IMR-90 (cell line): ENCODE results near the gene EYS. TPM values are rescaled to one million over a fixed set of nuclear protein-coding genes. Genes with fewer than 3 reads are reported as not detected.

Experiments used
- ATAC-seq: fragments of 200-7000 bp; cut with Tn5 transposase; 2 replicates; pipeline ENCODE4 v1.9.1; 2020; ENCODE audit warnings: low read depth, mild to moderate bottlenecking, moderate library complexity
- BruUV-seq: library from RNA; stranded (reverse); fragments of 400-500 nt; replicated peaks from 2 replicates; lab custom pipeline; 2021; lab: Mats Ljungman, UMichigan
- CTCF ChIA-PET: fragments of 300-600 bp; formaldehyde crosslinking; extraction: SDS; loops from one replicate; lab custom pipeline; 2021; ENCODE audit warnings: antibody characterized with exemption; lab: Yijun Ruan, JAX
- POLR2A ChIA-PET: fragments of 300-600 bp; sonication (Branson Sonifier 250); formaldehyde crosslinking; loops from one replicate; lab custom pipeline; 2022; ENCODE audit warnings: antibody characterized with exemption; ENCODE audit not compliant: unreplicated experiment; lab: Charles Lee
- DNase-seq: peaks from one replicate; pipeline ENCODE4 v3.0.0; 2013
- H2AFZ ChIP-seq: replicated peaks from 2 replicates; pipeline ENCODE3; 2013; ENCODE audit warnings: low read length, mild to moderate bottlenecking; ENCODE audit not compliant: poor library complexity
- H2AK5ac ChIP-seq: 2 replicates; pipeline ENCODE4 v1.6.1; 2013; ENCODE audit warnings: low read depth, low read length, inconsistent platforms
- H2AK9ac ChIP-seq: replicated peaks from 2 replicates; pipeline ENCODE3; 2013; ENCODE audit warnings: mild to moderate bottlenecking, low read depth, low read length, moderate library complexity; ENCODE audit not compliant: poor library complexity
- H2BK120ac ChIP-seq: 2 replicates; pipeline ENCODE4 v1.6.1; 2013; ENCODE audit warnings: low read depth, low read length, inconsistent platforms
- H2BK15ac ChIP-seq: 3 replicates; pipeline ENCODE4 v1.6.1; 2013; ENCODE audit warnings: low read depth, low read length, inconsistent platforms
- H2BK20ac ChIP-seq: 2 replicates; pipeline ENCODE4 v1.6.1; 2013; ENCODE audit warnings: low read depth, mild to moderate bottlenecking, inconsistent platforms, low read length, moderate library complexity
- H2BK5ac ChIP-seq: 2 replicates; pipeline ENCODE4 v1.6.1; 2013; ENCODE audit warnings: mild to moderate bottlenecking, low read depth, low read length, inconsistent platforms; ENCODE audit not compliant: poor library complexity, severe bottlenecking
- H3K14ac ChIP-seq: replicated peaks from 2 replicates; pipeline ENCODE4 v1.6.1; 2013; ENCODE audit warnings: low read depth, low read length, inconsistent platforms
- H3K18ac ChIP-seq: 2 replicates; pipeline ENCODE4 v1.6.1; 2013; ENCODE audit warnings: low read depth, low read length, control low read depth
- H3K23ac ChIP-seq: 2 replicates; pipeline ENCODE4 v1.6.1; 2013; ENCODE audit warnings: low read depth, low read length, inconsistent platforms
- H3K27ac ChIP-seq: 2 replicates; pipeline ENCODE4 v1.5.1; 2013; ENCODE audit warnings: mild to moderate bottlenecking, control low read depth, low read length; ENCODE audit not compliant: insufficient read depth
- H3K27me3 ChIP-seq: 2 replicates; pipeline ENCODE4 v1.6.1; 2013; ENCODE audit warnings: low read length; ENCODE audit not compliant: control insufficient read depth, insufficient read depth
- H3K36me3 ChIP-seq: 2 replicates; pipeline ENCODE4 v1.6.1; 2013; ENCODE audit warnings: low read length, mixed read lengths; ENCODE audit not compliant: control insufficient read depth, insufficient read depth
- H3K4ac ChIP-seq: 2 replicates; pipeline ENCODE4 v1.6.1; 2013; ENCODE audit warnings: low read depth, low read length, inconsistent platforms
- H3K4me1 ChIP-seq: 2 replicates; pipeline ENCODE4 v1.6.1; 2013; ENCODE audit warnings: low read length, mixed read lengths; ENCODE audit not compliant: control insufficient read depth, insufficient read depth
- H3K4me2 ChIP-seq: 2 replicates; pipeline ENCODE4 v1.6.1; 2013; ENCODE audit warnings: low read depth, mild to moderate bottlenecking, control low read depth, low read length, moderate library complexity
- H3K4me3 ChIP-seq: 2 replicates; pipeline ENCODE4 v1.5.1; 2013; ENCODE audit warnings: low read depth, mild to moderate bottlenecking, control low read depth, low read length, moderate library complexity; ENCODE audit not compliant: insufficient read depth
- H3K56ac ChIP-seq: 2 replicates; pipeline ENCODE4 v1.6.1; 2013; ENCODE audit warnings: low read length, inconsistent platforms; ENCODE audit not compliant: insufficient read depth; ENCODE audit errors: extremely low read depth
- H3K79me1 ChIP-seq, 2 experiments: 2 replicates each; pipeline ENCODE4 v1.6.1; 2013; ENCODE audit warnings: low read length in 2 of 2, inconsistent platforms in 1 of 2, low read depth in 1 of 2
- H3K9ac ChIP-seq: 2 replicates; pipeline ENCODE4 v1.6.1; 2013; ENCODE audit warnings: low read depth, low read length, control low read depth
- H3K9me1 ChIP-seq: 2 replicates; pipeline ENCODE4 v1.6.1; 2013; ENCODE audit warnings: low read length, inconsistent platforms; ENCODE audit not compliant: insufficient read depth
- H3K9me3 ChIP-seq: 2 replicates; pipeline ENCODE4 v1.6.1; 2013; ENCODE audit warnings: low read length; ENCODE audit not compliant: control insufficient read depth, insufficient read depth
- H4K20me1 ChIP-seq: 2 replicates; pipeline ENCODE4 v1.6.1; 2013; ENCODE audit warnings: low read length, inconsistent platforms; ENCODE audit not compliant: insufficient read depth
- H4K5ac ChIP-seq: 2 replicates; pipeline ENCODE4 v1.6.1; 2013; ENCODE audit warnings: mild to moderate bottlenecking, low read depth, low read length, control low read depth
- H4K8ac ChIP-seq, 2 experiments: 2 replicates each; pipeline ENCODE4 v1.6.1; 2013; ENCODE audit warnings: low read depth in 2 of 2, low read length in 2 of 2, control low read depth in 1 of 2, inconsistent platforms in 1 of 2
- H4K91ac ChIP-seq: 2 replicates; pipeline ENCODE4 v1.6.1; 2013; ENCODE audit warnings: low read depth, low read length, inconsistent platforms; ENCODE audit not compliant: insufficient read depth
- BHLHE40 ChIP-seq: fragments of 150-350 bp; IDR thresholded peaks from 2 replicates; pipeline ENCODE4 v1.6.1; 2016; ENCODE audit warnings: mild to moderate bottlenecking, low read depth, low read length
- CEBPB ChIP-seq: IDR thresholded peaks from 2 replicates; pipeline ENCODE4 v1.6.1; 2012; ENCODE audit warnings: low read depth, low read length, improper control_type of control experiment
- CHD1 ChIP-seq: IDR thresholded peaks from 2 replicates; pipeline ENCODE4 v1.6.1; 2012; ENCODE audit warnings: low read depth, low read length, improper control_type of control experiment
- FOS ChIP-seq: fragments of 150-350 bp; IDR thresholded peaks from 2 replicates; pipeline ENCODE4 v1.6.1; 2016; ENCODE audit warnings: low read depth, low read length
- MAFK ChIP-seq: IDR thresholded peaks from 2 replicates; pipeline ENCODE4 v1.6.1; 2012; ENCODE audit warnings: low read depth, low read length, improper control_type of control experiment
- MAZ ChIP-seq: IDR thresholded peaks from 2 replicates; pipeline ENCODE4 v1.6.1; 2012; ENCODE audit warnings: low read depth, mild to moderate bottlenecking, low read length, improper control_type of control experiment, moderate library complexity, borderline replicate concordance
- MXI1 ChIP-seq: IDR thresholded peaks from 2 replicates; pipeline ENCODE4 v1.6.1; 2012; ENCODE audit warnings: low read depth, mild to moderate bottlenecking, low read length, moderate library complexity, borderline replicate concordance
- POLR2A ChIP-seq: IDR thresholded peaks from 2 replicates; pipeline ENCODE4 v1.6.1; 2012; ENCODE audit warnings: mild to moderate bottlenecking, low read depth, low read length
- RAD21 ChIP-seq: IDR thresholded peaks from 2 replicates; pipeline ENCODE4 v1.6.1; 2012; ENCODE audit warnings: low read length, improper control_type of control experiment
- RCOR1 ChIP-seq: IDR thresholded peaks from 2 replicates; pipeline ENCODE4 v1.6.1; 2012; ENCODE audit warnings: mild to moderate bottlenecking, low read length, improper control_type of control experiment; ENCODE audit not compliant: insufficient replicate concordance
- RFX5 ChIP-seq: IDR thresholded peaks from 2 replicates; pipeline ENCODE4 v1.8.0; 2012; ENCODE audit warnings: low read depth, mild to moderate bottlenecking, low read length, moderate library complexity
- SMC3 ChIP-seq: fragments of 150-350 bp; IDR thresholded peaks from 2 replicates; pipeline ENCODE4 v1.6.1; 2016; ENCODE audit warnings: low read depth, mild to moderate bottlenecking, antibody characterized with exemption, low read length, moderate library complexity
- WGBS, 2 experiments: methylation state at CpG; one replicate each; pipeline versions ENCODE4 v1.1.5 to v1.1.7; 2013; ENCODE audit warnings: missing lambda C conversion rate in 2 of 2; ENCODE audit not compliant: insufficient read length in 1 of 2; ENCODE audit errors: extremely low coverage in 2 of 2; 5-methylcytosine and 5-hydroxymethylcytosine counted together
- dilution Hi-C: fragments of 300-500 bp; cut with HindIII; formaldehyde crosslinking; loops from one replicate; pipeline ENCODE4 v1.14.3; 2018; ENCODE audit warnings: low sequenced_read_pairs; ENCODE audit not compliant: unreplicated experiment
- in situ Hi-C: fragments of 300-500 bp; cut with MboI; formaldehyde crosslinking; loops from 3 replicates; pipeline ENCODE4 v1.14.3; 2019; ENCODE audit warnings: low sequenced_read_pairs, inconsistent platforms, mixed read lengths
- intact Hi-C: fragments of 100-400 bp; cut with micrococcal nuclease; formaldehyde crosslinking; loops from 2 replicates; pipeline ENCODE4 v1.10.0; 2022
- polyA plus RNA-seq, 3 experiments: library from polyadenylated mRNA; depleted of rRNA; stranded (reverse); fragments of >200 nt; gene quantifications; 2 replicates each; pipeline ENCODE4 v1.2.3, GENCODE V29; 2012; ENCODE audit warnings: low replicate concordance in 1 of 3
- total RNA-seq: library from RNA; depleted of rRNA; stranded (reverse); fragments of >200 nt; gene quantifications from 2 replicates; pipeline ENCODE4 v1.2.3, GENCODE V29; 2012
- TF ChIP-seq, protein P1 (sequence below): conservative IDR thresholded peaks from 2 replicates; pipeline ENCODE4 v1.5.1; 2012; ENCODE audit warnings: mild to moderate bottlenecking, low read depth, low read length, improper control_type of control experiment
- TF ChIP-seq, protein P2 (sequence below): fragments of 150-350 bp; IDR thresholded peaks from 2 replicates; pipeline ENCODE4 v1.6.1; 2016; ENCODE audit warnings: low read depth, mild to moderate bottlenecking, low read length, moderate library complexity, borderline replicate concordance
- TF ChIP-seq, protein P3 (sequence below): fragments of 150-350 bp; IDR thresholded peaks from 2 replicates; pipeline ENCODE4 v1.6.1; 2017; ENCODE audit warnings: mild to moderate bottlenecking, antibody characterized with exemption, low read length, low read depth

The EYS gene
- total and polyA plus RNA-seq, 2 of the 4 experiments (the other 2 are of a cell fraction): under 0.01 TPM; not detected in 1

DNA sequence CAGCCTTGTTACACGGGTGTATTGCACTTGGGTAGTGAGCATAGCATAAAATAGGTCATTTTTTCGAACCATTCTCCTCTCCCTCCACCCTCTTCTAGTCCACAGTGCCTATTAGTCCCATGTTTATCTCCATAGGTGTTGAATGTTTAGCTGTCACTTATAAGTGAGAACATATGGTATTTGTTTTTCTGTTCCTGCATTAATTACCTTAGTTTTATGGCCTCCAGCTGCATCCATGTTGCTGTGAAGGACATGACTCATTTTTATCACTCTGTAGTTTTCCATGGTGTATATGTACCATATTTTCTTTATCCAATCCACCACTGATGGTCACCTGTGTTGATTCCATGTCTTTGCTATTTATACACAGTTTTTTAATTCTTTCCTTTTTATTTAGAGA, 889.5 kb downstream of the EYS start:
- BruUV-seq: no TSS peak
- H2AK9ac ChIP-seq: no peak overlapping the region
- H2AK5ac ChIP-seq: no peak overlapping the region
- in situ Hi-C loops (no loop called here), intact Hi-C loops (no loop called here), dilution Hi-C loops (no loop called here)
- ATAC-seq (no peak), DNase-seq (no peak)
- H3K9me1 ChIP-seq: no peaks in the 10 kb centered on the region
- no peak overlapping the region for H2AFZ ChIP-seq
- H3K4me2 ChIP-seq: no peak overlapping the region
- no peak overlapping the region for H3K27ac ChIP-seq
- H4K91ac ChIP-seq: no peak overlapping the region
- ChIA-PET POLR2A (no interaction called here), CTCF (no interaction called here)
- H4K5ac ChIP-seq: no peak overlapping the region
- H3K9ac ChIP-seq: no peak overlapping the region
- H2BK20ac ChIP-seq: no peak overlapping the region
- H3K18ac ChIP-seq: no peak overlapping the region
- no peaks in the 10 kb centered on the region for H3K27me3 ChIP-seq
- H3K79me1 ChIP-seq: no peaks in the 10 kb centered on the region
- H3K14ac ChIP-seq: no peak overlapping the region
- no CpG with 5 or more reads among the region's 2 CpGs for WGBS, 2 experiments
- no peak overlapping the region for H2BK5ac ChIP-seq
- no peak overlapping the region for H3K4me3 ChIP-seq
- H4K8ac ChIP-seq: no peak overlapping the region
- no peak overlapping the region for H2BK15ac ChIP-seq
- TF ChIP-seq BHLHE40 (no peak), RFX5 (no peak), MAZ (no peak), RAD21 (no peak), MAFK (no peak), MXI1 (no peak), CHD1 (no peak), SMC3 (no peak), FOS (no peak), POLR2A (no peak), CEBPB (no peak), RCOR1 (no peak)
- TF ChIP-seq, protein P1, sequence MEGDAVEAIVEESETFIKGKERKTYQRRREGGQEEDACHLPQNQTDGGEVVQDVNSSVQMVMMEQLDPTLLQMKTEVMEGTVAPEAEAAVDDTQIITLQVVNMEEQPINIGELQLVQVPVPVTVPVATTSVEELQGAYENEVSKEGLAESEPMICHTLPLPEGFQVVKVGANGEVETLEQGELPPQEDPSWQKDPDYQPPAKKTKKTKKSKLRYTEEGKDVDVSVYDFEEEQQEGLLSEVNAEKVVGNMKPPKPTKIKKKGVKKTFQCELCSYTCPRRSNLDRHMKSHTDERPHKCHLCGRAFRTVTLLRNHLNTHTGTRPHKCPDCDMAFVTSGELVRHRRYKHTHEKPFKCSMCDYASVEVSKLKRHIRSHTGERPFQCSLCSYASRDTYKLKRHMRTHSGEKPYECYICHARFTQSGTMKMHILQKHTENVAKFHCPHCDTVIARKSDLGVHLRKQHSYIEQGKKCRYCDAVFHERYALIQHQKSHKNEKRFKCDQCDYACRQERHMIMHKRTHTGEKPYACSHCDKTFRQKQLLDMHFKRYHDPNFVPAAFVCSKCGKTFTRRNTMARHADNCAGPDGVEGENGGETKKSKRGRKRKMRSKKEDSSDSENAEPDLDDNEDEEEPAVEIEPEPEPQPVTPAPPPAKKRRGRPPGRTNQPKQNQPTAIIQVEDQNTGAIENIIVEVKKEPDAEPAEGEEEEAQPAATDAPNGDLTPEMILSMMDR: no peak
- TF ChIP-seq, protein P2, sequence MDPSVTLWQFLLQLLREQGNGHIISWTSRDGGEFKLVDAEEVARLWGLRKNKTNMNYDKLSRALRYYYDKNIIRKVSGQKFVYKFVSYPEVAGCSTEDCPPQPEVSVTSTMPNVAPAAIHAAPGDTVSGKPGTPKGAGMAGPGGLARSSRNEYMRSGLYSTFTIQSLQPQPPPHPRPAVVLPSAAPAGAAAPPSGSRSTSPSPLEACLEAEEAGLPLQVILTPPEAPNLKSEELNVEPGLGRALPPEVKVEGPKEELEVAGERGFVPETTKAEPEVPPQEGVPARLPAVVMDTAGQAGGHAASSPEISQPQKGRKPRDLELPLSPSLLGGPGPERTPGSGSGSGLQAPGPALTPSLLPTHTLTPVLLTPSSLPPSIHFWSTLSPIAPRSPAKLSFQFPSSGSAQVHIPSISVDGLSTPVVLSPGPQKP: no peak
- TF ChIP-seq, protein P3, sequence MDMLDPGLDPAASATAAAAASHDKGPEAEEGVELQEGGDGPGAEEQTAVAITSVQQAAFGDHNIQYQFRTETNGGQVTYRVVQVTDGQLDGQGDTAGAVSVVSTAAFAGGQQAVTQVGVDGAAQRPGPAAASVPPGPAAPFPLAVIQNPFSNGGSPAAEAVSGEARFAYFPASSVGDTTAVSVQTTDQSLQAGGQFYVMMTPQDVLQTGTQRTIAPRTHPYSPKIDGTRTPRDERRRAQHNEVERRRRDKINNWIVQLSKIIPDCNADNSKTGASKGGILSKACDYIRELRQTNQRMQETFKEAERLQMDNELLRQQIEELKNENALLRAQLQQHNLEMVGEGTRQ: no peak
- no peak overlapping the region for H3K56ac ChIP-seq
- H3K9me3 ChIP-seq: no peaks in the 10 kb centered on the region
- no peak overlapping the region for H3K4ac ChIP-seq
- no peaks in the 10 kb centered on the region for H3K4me1 ChIP-seq
- no peaks in the 10 kb centered on the region for H3K36me3 ChIP-seq
- no peak overlapping the region for H2BK120ac ChIP-seq
- H3K23ac ChIP-seq: no peak overlapping the region
- no peaks in the 10 kb centered on the region for H4K20me1 ChIP-seq
